HepG2 (cell line): Measurements from ENCODE around the gene ABCC9. TPM values are rescaled to one million over a fixed set of nuclear protein-coding genes. Genes with fewer than 3 reads are reported as not detected.

Experiments used
- ATAC-seq: fragments of 200-7000 bp; cut with Tn5 transposase; 3 replicates; pipeline ENCODE4 v1.9.1; 2020; ENCODE audit warnings: mild to moderate bottlenecking, moderate library complexity
- BruUV-seq: library from RNA; stranded (reverse); fragments of 400-500 nt; replicated peaks from 2 replicates; lab custom pipeline; 2021; lab: Mats Ljungman, UMichigan
- CTCF ChIA-PET: fragments of 300-600 bp; formaldehyde crosslinking; extraction: SDS; loops from one replicate; lab custom pipeline; 2021; ENCODE audit warnings: low total read pairs, inconsistent platforms, low intra/inter-chr PET ratio; lab: Yijun Ruan, JAX
- POLR2A ChIA-PET: fragments of 350-600 bp; sonication (Branson Sonifier 250); formaldehyde crosslinking; loops from one replicate; lab custom pipeline; 2020; ENCODE audit warnings: antibody characterized with exemption, inconsistent platforms; lab: Yijun Ruan, JAX
- DNase-seq: peaks from one replicate; pipeline ENCODE4 v3.0.0-alpha.2; 2015; ENCODE audit warnings: low spot score
- FAIRE-seq: peaks from 3 replicates; lab custom pipeline; 2011; peaks lifted over from hg19 to GRCh38; lab: Jason Lieb, UNC
- H2AFZ ChIP-seq: one replicate; pipeline ENCODE4 v1.6.1; 2011; ENCODE audit warnings: low read length, inconsistent platforms
- H3K27ac ChIP-seq: fragments of 300-600 bp; 3 replicates; pipeline ENCODE4 v1.8.0; 2011; ENCODE audit warnings: mixed run types, mild to moderate bottlenecking, mixed read lengths, low read length, inconsistent platforms; ENCODE audit not compliant: insufficient read depth; ENCODE audit errors: extremely low read length
- H3K27me3 ChIP-seq, 2 experiments: fragments of 200-600 bp in 1 of 2; 2 replicates in 1 of 2; 3 replicates in 1 of 2; pipeline versions ENCODE4 v1.6.0 to v1.8.0; 2011; ENCODE audit warnings: low read length in 2 of 2, mild to moderate bottlenecking in 2 of 2, moderate library complexity in 2 of 2, inconsistent platforms in 1 of 2; ENCODE audit not compliant: insufficient read depth in 2 of 2, control insufficient read depth in 1 of 2
- H3K36me3 ChIP-seq, 2 experiments: fragments of 200-600 bp in 1 of 2; replicated peaks in 1 of 2; 2 replicates in 1 of 2; 3 replicates in 1 of 2; pipeline versions ENCODE4 v1.5.1 to v1.8.0; 2011; ENCODE audit warnings: low read length in 2 of 2, inconsistent platforms in 1 of 2; ENCODE audit not compliant: insufficient read depth in 2 of 2, control insufficient read depth in 1 of 2
- H3K4me1 ChIP-seq: 2 replicates; pipeline ENCODE4 v1.5.1; 2012; ENCODE audit warnings: low read length, inconsistent platforms; ENCODE audit not compliant: insufficient read depth
- H3K4me2 ChIP-seq: 2 replicates; pipeline ENCODE4 v1.6.0; 2011; ENCODE audit warnings: low read depth, low read length, inconsistent platforms
- H3K4me3 ChIP-seq, 3 experiments: fragments of 200-600 bp in 1 of 3; sonication (generic), shearing (Covaris generic) in 1 of 3; replicated peaks in 1 of 3; 2 replicates each; pipeline ENCODE4 v1.5.1; 2011 to 2016; ENCODE audit warnings: low read length in 3 of 3, inconsistent platforms in 2 of 3, low read depth in 2 of 3, mild to moderate bottlenecking in 2 of 3, control low read depth in 1 of 3, mixed read lengths in 1 of 3; ENCODE audit not compliant: insufficient read depth in 1 of 3
- H3K79me2 ChIP-seq: one replicate; pipeline ENCODE4 v1.6.1; 2011; ENCODE audit warnings: low read length, inconsistent platforms; ENCODE audit not compliant: insufficient read depth
- H3K9ac ChIP-seq: 2 replicates; pipeline ENCODE4 v1.6.0; 2011; ENCODE audit warnings: mild to moderate bottlenecking, low read depth, low read length, inconsistent platforms; ENCODE audit not compliant: insufficient read depth
- H3K9me3 ChIP-seq: 2 replicates; pipeline ENCODE4 v1.5.1; 2012; ENCODE audit warnings: mild to moderate bottlenecking, low read length
- H4K20me1 ChIP-seq: 2 replicates; pipeline ENCODE4 v1.6.0; 2011; ENCODE audit warnings: inconsistent platforms, mild to moderate bottlenecking, low read length, moderate library complexity; ENCODE audit not compliant: insufficient read depth
- HCFC1 ChIP-seq: fragments of 150-350 bp; IDR thresholded peaks from 2 replicates; pipeline ENCODE4 v1.6.1; 2014; ENCODE audit warnings: low read depth, low read length
- MYNN ChIP-seq: sonication (generic); formaldehyde crosslinking; IDR thresholded peaks from 2 replicates; pipeline ENCODE4 v1.4.0; 2020; ENCODE audit warnings: mild to moderate bottlenecking, low read depth, missing genetic modification reagents
- PHF20 ChIP-seq: sonication (generic); formaldehyde crosslinking; IDR thresholded peaks from 2 replicates; pipeline ENCODE4 v1.5.0; 2020; ENCODE audit warnings: mild to moderate bottlenecking, missing genetic modification reagents
- SOX13 ChIP-seq, 3 experiments: fragments of 450-650 bp in 1 of 3; sonication (generic) in 1 of 3; formaldehyde crosslinking in 1 of 3; IDR thresholded peaks in 2 of 3; conservative IDR thresholded peaks in 1 of 3; 2 replicates each; pipeline versions ENCODE4 v1.5.0 to v1.6.1; 2016 to 2020; ENCODE audit warnings: antibody characterized with exemption in 1 of 3, mild to moderate bottlenecking in 1 of 3, missing compliant biosample characterization in 1 of 3, missing genetic modification reagents in 1 of 3, moderate library complexity in 1 of 3
- SOX5 ChIP-seq: IDR thresholded peaks from 2 replicates; pipeline ENCODE4 v1.6.1; 2016; ENCODE audit warnings: borderline replicate concordance
- ZBTB8A ChIP-seq: sonication (generic); formaldehyde crosslinking; IDR thresholded peaks from 2 replicates; pipeline ENCODE4 v1.4.0; 2020; ENCODE audit warnings: mild to moderate bottlenecking, low read depth, missing genetic modification reagents, borderline replicate concordance
- WGBS: methylation state at CpG from one replicate; pipeline ENCODE4 v1.1.6; 2017; ENCODE audit warnings: low lambda C conversion rate; 5-methylcytosine and 5-hydroxymethylcytosine counted together
- in situ Hi-C: cut with HindIII; loops from 2 replicates; pipeline ENCODE4 v1.10.0; 2017; ENCODE audit warnings: low pct_unique_long_range_greater_than_20kb; ENCODE audit not compliant: extremely low pct_ligation_motif_present
- intact Hi-C: fragments of 100-400 bp; cut with micrococcal nuclease; formaldehyde crosslinking; loops from one replicate; pipeline ENCODE4 v1.10.0; 2022; ENCODE audit not compliant: unreplicated experiment
- polyA plus RNA-seq, 8 experiments: library from polyadenylated mRNA; depleted of rRNA in 3 of 8; stranded (reverse) in 7 of 8; unstranded in 1 of 8; fragments of >200 nt; fragmentation: Illumina TruSeq in 4 of 8; extraction: Trizol in 4 of 8; gene quantifications; 2 replicates each; pipeline versions ENCODE4 v1.2.1 to v1.2.3, GENCODE V29; 2011 to 2016; ENCODE audit warnings: low read depth in 4 of 8, missing spikeins in 1 of 8, mixed read lengths in 1 of 8; ENCODE audit not compliant: insufficient read depth in 1 of 8
- total RNA-seq, 5 experiments: library from RNA; depleted of rRNA; stranded (reverse); fragments of >200 nt; fragmentation: Illumina TruSeq; extraction: Trizol; gene quantifications; 2 replicates each; pipeline ENCODE4 v1.2.3, GENCODE V29; 2016; ENCODE audit warnings: low read depth in 1 of 5
- TF ChIP-seq, protein P1 (sequence below): sonication (generic); formaldehyde crosslinking; conservative IDR thresholded peaks from 2 replicates; pipeline ENCODE4 v1.4.0; 2020; ENCODE audit warnings: missing genetic modification reagents

Gene ABCC9
- total and polyA plus RNA-seq, 2 of the 13 experiments (the other 11 are each of a cell fraction or from before 2014, with no cell fraction given), result not detected

DNA sequence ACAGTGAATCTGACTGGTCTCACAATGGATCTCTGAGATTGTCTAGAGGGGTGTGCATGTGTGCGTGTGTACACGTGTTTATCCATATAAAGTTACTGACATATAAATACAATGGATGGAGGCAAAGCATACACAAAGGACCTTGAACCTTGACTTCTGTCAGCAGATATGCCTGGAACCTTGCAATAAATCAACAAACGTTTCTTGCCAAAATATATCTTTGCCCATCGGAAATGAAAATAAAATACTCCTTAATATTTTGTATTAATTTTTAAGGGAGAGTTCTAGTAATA lies 114.7 kb downstream of the ABCC9 start:
- ATAC-seq (no peak), DNase-seq (peak; percentile 3), FAIRE-seq (no peak)
- H3K9ac ChIP-seq, result no peak overlapping the region
- intact Hi-C loops, result no loop called here
- BruUV-seq, result no TSS peak
- H2AFZ ChIP-seq, result no peak overlapping the region
- in situ Hi-C loops, result no loop called here
- H3K9me3 ChIP-seq, result no peaks in the 10 kb centered on the region
- TF ChIP-seq SOX5 (CRISPR knock-in tag) (peak; percentile 14; the same call in 1 of the 2 replicates), SOX13 (IDR thresholded peaks at IDR 0.05) (no peak), SOX13 (CRISPR knock-in tag; conservative IDR thresholded peaks at IDR 0.05 in 1 of 2, IDR thresholded peaks at IDR 0.05 in 1 of 2) (peak in 1 of 2 experiments; percentile 19; a peak in 1 of 4 replicates), MYNN (CRISPR knock-in tag) (no peak)
- CTCF ChIA-PET, result no interaction called here
- 37% methylated on average over 4 of the region's 4 CpGs for WGBS
- no peaks in the 10 kb centered on the region; a peak in 1 of 5 replicates for H3K27me3 ChIP-seq
- H3K4me1 ChIP-seq, result no peaks in the 10 kb centered on the region
- H3K4me3 ChIP-seq, result no peak overlapping the region
- no peak overlapping the region for H3K4me2 ChIP-seq
- POLR2A ChIA-PET, result no interaction called here
- H3K79me2 ChIP-seq, result no peaks in the 10 kb centered on the region
- no peaks in the 10 kb centered on the region for H4K20me1 ChIP-seq
- no peak overlapping the region for H3K27ac ChIP-seq
- H3K36me3 ChIP-seq, result no peaks in the 10 kb centered on the region

DNA sequence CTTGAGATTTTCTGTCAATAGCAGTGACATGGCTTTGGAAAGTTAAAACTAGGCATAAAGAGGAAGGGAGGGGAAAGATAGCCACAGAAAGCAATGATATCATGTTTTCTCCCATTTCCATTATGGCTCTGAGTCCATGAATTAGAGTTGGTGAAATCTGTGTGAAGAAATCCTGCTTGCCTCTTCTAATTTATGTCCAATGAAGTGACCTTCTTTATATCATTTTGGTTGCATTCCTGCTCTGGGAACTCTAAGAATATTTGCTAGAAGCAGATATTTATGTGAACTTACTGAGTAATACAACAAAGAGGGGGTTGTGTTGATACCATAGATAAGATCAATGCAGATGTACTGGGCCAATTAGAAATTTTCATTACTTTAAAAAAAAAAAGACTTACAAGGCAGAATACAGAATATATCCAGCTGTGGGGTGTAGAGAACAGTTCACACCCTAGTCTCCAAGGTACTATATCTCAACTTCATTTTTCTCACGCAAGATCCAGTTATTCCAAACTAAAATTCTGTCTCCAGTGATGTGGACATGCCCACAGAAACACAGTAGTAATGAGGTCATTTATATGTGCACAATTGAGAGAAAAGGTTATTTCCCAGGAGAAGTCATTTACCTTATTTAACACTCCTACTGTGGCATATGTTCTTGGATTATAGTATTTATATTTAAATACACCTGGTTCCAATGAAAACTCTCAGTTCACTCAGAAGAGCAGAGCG lies 115.2 kb downstream of the ABCC9 start:
- Histone ChIP-seq H3K9ac (no peak overlapping the region), H3K4me1 (no peaks in the 10 kb centered on the region), H3K27ac (no peak overlapping the region), H3K9me3 (no peaks in the 10 kb centered on the region), H3K36me3 (no peaks in the 10 kb centered on the region), H3K4me2 (no peak overlapping the region), H3K79me2 (no peaks in the 10 kb centered on the region), H4K20me1 (no peaks in the 10 kb centered on the region)
- 7% methylated on average over 2 of the region's 2 CpGs for WGBS
- no peak for ATAC-seq
- no TSS peak for BruUV-seq
- intact Hi-C loops, result no loop called here
- POLR2A ChIA-PET, result no interaction called here
- no peak for FAIRE-seq
- in situ Hi-C loops, result no loop called here
- TF ChIP-seq ZBTB8A (CRISPR knock-in tag) (no peak), PHF20 (no peak), HCFC1 (no peak)
- TF ChIP-seq, protein P1, sequence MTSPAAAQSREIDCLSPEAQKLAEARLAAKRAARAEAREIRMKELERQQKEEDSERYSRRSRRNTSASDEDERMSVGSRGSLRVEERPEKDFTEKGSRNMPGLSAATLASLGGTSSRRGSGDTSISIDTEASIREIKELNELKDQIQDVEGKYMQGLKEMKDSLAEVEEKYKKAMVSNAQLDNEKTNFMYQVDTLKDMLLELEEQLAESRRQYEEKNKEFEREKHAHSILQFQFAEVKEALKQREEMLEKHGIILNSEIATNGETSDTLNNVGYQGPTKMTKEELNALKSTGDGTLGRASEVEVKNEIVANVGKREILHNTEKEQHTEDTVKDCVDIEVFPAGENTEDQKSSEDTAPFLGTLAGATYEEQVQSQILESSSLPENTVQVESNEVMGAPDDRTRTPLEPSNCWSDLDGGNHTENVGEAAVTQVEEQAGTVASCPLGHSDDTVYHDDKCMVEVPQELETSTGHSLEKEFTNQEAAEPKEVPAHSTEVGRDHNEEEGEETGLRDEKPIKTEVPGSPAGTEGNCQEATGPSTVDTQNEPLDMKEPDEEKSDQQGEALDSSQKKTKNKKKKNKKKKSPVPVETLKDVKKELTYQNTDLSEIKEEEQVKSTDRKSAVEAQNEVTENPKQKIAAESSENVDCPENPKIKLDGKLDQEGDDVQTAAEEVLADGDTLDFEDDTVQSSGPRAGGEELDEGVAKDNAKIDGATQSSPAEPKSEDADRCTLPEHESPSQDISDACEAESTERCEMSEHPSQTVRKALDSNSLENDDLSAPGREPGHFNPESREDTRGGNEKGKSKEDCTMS, result no peak
- TF ChIP-seq, all 625 proteins: peak for 0
- H3K4me3 ChIP-seq, result no peak overlapping the region
- H3K27me3 ChIP-seq, result no peaks in the 10 kb centered on the region; a peak in 1 of 5 replicates
- no peak overlapping the region for H2AFZ ChIP-seq
- CTCF ChIA-PET, result no interaction called here
- no peak for DNase-seq
